Measurements from ENCODE around the gene WASHC4. TPM values are rescaled to one million over a fixed set of nuclear protein-coding genes. Genes with fewer than 3 reads are reported as not detected.

The WASHC4 gene
- total RNA-seq, 1 experiment from 2014 or later: 25.5 TPM

GRCh38 chr12:105209091-105209490 is 101.6 kb downstream of the WASHC4 start (continued):
- TF ChIP-seq ELF1 (IDR thresholded peaks at IDR 0.05; ENCODE audit: borderline replicate concordance, low read depth) (no peak), TCF7L2 (IDR thresholded peaks at IDR 0.05; ENCODE audit: borderline replicate concordance, extremely low read depth, insufficient read depth, insufficient read length) (no peak)

GRCh38 chr12:105212438-105212837 is 104.9 kb downstream of the WASHC4 start:
- intact Hi-C loops (cut with micrococcal nuclease): no loop called here
- peaks cover 7% of the 10 kb centered on the region in 2 experiments; a peak in 3 of 4 replicates for H3K4me1 ChIP-seq (ENCODE audit: control insufficient read depth in 1 of 2, insufficient read depth in 2 of 2, low read length in 2 of 2)
- H3K9ac ChIP-seq (ENCODE audit: low read length): no peak overlapping the region
- no peaks in the 10 kb centered on the region for H3K27me3 ChIP-seq (ENCODE audit: insufficient read depth, low read length)
- H3K36me3 ChIP-seq (ENCODE audit: control insufficient read depth in 1 of 2, insufficient read depth in 2 of 2, low read length in 2 of 2): peaks cover 0 to 2% of the 10 kb centered on the region in 2 experiments; a peak in 1 of 4 replicates
- ChIA-PET CTCF (no interaction called here), RAD21 (ENCODE audit: low non-redundant PET in 1 of 2, low total read pairs in 2 of 2, uncharacterized antibody in 2 of 2, unreplicated experiment in 2 of 2) (no interaction called here), POLR2A (no interaction called here)
- H3K4me3 ChIP-seq (replicated peaks in 1 of 2; ENCODE audit: low read depth in 1 of 2, low read length in 2 of 2): no peak overlapping the region
- no peaks in the 10 kb centered on the region for H3K79me2 ChIP-seq (ENCODE audit: insufficient read depth, low read length)
- no peaks in the 10 kb centered on the region for H3K9me2 ChIP-seq (ENCODE audit: insufficient read depth)
- no peak overlapping the region for H3K4me2 ChIP-seq (ENCODE audit: low read length)
- no peak overlapping the region for H3K27ac ChIP-seq (ENCODE audit: low read depth, low read length)
- DNase-seq (ENCODE audit: low read depth, low spot score) (no peak), ATAC-seq (no peak)
- H3K9me3 ChIP-seq (ENCODE audit: control insufficient read depth in 1 of 2, insufficient read depth in 1 of 2, low read depth in 1 of 2, low read length in 2 of 2): no peaks in the 10 kb centered on the region
- TF ChIP-seq SRF (IDR thresholded peaks at IDR 0.05; ENCODE audit: low read depth) (no peak), POLR2A (IDR thresholded peaks at IDR 0.05; ENCODE audit: borderline replicate concordance, extremely low read depth, insufficient read depth, insufficient read length) (no peak), REST (IDR thresholded peaks at IDR 0.05; ENCODE audit: low read depth) (no peak), ZNF274 (IDR thresholded peaks at IDR 0.05; ENCODE audit: low read depth, low read length) (no peak), FOSL1 (IDR thresholded peaks at IDR 0.05; ENCODE audit: low read depth) (no peak), ELF1 (IDR thresholded peaks at IDR 0.05; ENCODE audit: borderline replicate concordance, low read depth) (no peak), EZH2 (IDR thresholded peaks at IDR 0.05) (no peak), YY1 (IDR thresholded peaks at IDR 0.05; ENCODE audit: extremely low read depth, insufficient replicate concordance, low read depth, low read length) (no peak), ZFX (IDR thresholded peaks at IDR 0.05) (no peak), JUND (IDR thresholded peaks at IDR 0.05) (no peak), POLR2AphosphoS5 (IDR thresholded peaks at IDR 0.05; ENCODE audit: low read depth, low read length) (no peak), SP1 (IDR thresholded peaks at IDR 0.05; ENCODE audit: low read depth) (no peak), CTCF (IDR thresholded peaks at IDR 0.05 in 2 of 3, conservative IDR thresholded peaks at IDR 0.05 in 1 of 3; ENCODE audit: borderline replicate concordance in 1 of 3, insufficient read depth in 1 of 3, low read depth in 2 of 3, low read length in 2 of 3) (no peak), SIN3A (IDR thresholded peaks at IDR 0.05; ENCODE audit: low read depth) (no peak)
- TF ChIP-seq, protein P1, sequence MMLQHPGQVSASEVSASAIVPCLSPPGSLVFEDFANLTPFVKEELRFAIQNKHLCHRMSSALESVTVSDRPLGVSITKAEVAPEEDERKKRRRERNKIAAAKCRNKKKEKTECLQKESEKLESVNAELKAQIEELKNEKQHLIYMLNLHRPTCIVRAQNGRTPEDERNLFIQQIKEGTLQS (IDR thresholded peaks at IDR 0.05): no peak
- no peak overlapping the region for H2AFZ ChIP-seq (ENCODE audit: low read depth, low read length, poor library complexity, severe bottlenecking)
- BruUV-seq (replicated peaks): no TSS peak
- H4K20me1 ChIP-seq (ENCODE audit: insufficient read depth): no peaks in the 10 kb centered on the region

Data from HCT116 (cell line).